Erythroblast (primary cell): Measurements from ENCODE around the gene ASAH2.
"Not testable (repeated sequence)": the region's sequence is repeated elsewhere in the genome, so short reads cannot be mapped to it uniquely, and the experiment has no call there.

ENCODE experiments used
- GATA1 ChIP-seq: IDR thresholded peaks from 2 replicates; pipeline ENCODE4 v1.6.1; 2011; ENCODE audit warnings: low read depth, mild to moderate bottlenecking, control low read depth, low read length, moderate library complexity
- POLR2A ChIP-seq: IDR thresholded peaks from 2 replicates; pipeline ENCODE4 v1.6.1; 2011; ENCODE audit warnings: mild to moderate bottlenecking, low read length

DNA sequence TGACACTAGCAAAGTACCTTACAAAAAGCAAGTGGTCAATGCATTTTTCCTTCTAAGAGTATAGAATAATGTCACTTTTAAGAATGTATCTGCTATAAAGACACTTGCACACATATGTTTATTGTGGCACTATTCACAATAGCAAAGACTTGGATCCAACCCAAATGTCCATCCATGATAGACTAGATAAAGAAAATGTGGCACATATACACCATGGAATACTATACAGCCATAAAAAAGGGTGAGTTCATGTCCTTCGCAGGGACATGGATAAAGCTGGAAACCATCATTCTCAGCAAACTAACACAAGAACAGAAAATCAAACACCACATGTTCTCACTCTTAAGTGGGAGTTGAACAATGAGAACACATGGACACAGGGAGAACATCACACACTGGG lies 9.8 kb downstream of the ASAH2 start:
- not testable (repeated sequence) for TF ChIP-seq POLR2A, GATA1
